ENCODE measurements around the gene OMG.
"Not testable (repeated sequence)": the region's sequence is repeated elsewhere in the genome, so short reads cannot be mapped to it uniquely, and the experiment has no call there.

OMG gene

DNA sequence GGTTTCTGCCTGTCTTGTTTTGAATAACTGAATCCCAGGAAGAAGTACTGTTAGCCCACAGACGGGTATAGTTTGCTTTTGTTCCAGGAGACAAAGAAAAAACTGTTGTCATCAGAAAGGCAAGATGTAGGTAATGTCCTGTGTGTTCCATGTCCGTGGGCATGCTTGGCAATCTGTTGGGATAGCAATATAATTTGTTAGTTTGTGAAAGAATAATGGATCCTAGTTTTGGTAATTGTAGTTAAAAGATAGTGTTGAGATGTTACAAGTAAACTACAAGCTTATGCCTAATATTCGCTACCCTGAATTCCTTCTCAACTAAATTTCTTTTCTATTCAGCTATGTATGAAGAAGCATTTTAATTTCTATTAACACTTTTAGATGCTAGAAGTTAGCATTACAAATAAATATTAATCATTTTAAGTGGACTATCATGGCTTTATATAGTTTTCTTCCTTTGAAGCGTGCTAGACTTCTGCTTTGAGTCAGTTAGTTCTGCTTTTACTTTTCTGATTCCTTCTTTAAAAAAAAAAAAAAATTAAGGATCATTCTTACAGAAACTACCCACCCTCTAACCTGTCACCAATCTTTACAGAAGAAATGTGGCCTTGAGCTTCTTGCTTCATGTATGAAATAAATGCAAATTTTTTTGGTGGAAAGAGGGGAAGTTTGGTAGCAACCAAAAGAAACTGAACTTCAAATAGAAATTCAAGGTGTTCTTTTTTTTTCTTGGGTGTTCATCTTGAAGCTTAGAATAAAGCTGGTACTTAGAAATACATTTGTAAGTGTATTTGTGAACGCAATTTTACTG, 22.0 kb upstream of the OMG start:
- H3K27ac ChIP-seq (ENCODE audit: low read depth, low read length) = no peak overlapping the region
- no peak overlapping the region for H3K4me3 ChIP-seq (ENCODE audit: low read length)
- H3K4me1 ChIP-seq (ENCODE audit: control insufficient read depth, low read depth, low read length) = no peaks in the 10 kb centered on the region

GRCh38 chr17:31318298-31318801, 21.3 kb upstream of the OMG start:
- DNase-seq = peak; percentile 18
- no peak overlapping the region for H2BK120ac ChIP-seq (ENCODE audit: low read depth, low read length)
- no peak overlapping the region for H3K27ac ChIP-seq (ENCODE audit: low read depth, low read length)
- H3K4ac ChIP-seq (ENCODE audit: low read depth, low read length) = no peak overlapping the region
- H3K4me3 ChIP-seq (ENCODE audit: low read length) = no peak overlapping the region
- no peak overlapping the region for H4K8ac ChIP-seq (ENCODE audit: low read depth, low read length)
- no peak overlapping the region for H4K5ac ChIP-seq (ENCODE audit: low read length)
- H3K23ac ChIP-seq (ENCODE audit: low read length) = no peak overlapping the region
- no peaks in the 10 kb centered on the region for H3K79me1 ChIP-seq (ENCODE audit: low read length)
- H3K27me3 ChIP-seq (ENCODE audit: insufficient read depth, low read length, poor library complexity) = no peaks in the 10 kb centered on the region
- no peak overlapping the region for H2BK15ac ChIP-seq (replicated peaks; ENCODE audit: low read depth)
- no CpG with 5 or more reads among the region's 8 CpGs for WGBS (ENCODE audit: extremely low coverage, insufficient coverage, low lambda C conversion rate)
- H3K56ac ChIP-seq (ENCODE audit: low read length) = no peak overlapping the region
- no peaks in the 10 kb centered on the region for H3K4me1 ChIP-seq (ENCODE audit: control insufficient read depth, low read depth, low read length)
- H3K9ac ChIP-seq (ENCODE audit: low read length) = no peak overlapping the region
- no peaks in the 10 kb centered on the region for H3K36me3 ChIP-seq (ENCODE audit: control insufficient read depth, insufficient read depth, low read length)
- H3K18ac ChIP-seq (ENCODE audit: low read length) = no peak overlapping the region
- H2AK5ac ChIP-seq (ENCODE audit: low read length) = no peak overlapping the region
- H3K4me2 ChIP-seq (ENCODE audit: low read length) = no peak overlapping the region
- H2BK5ac ChIP-seq (ENCODE audit: low read length) = no peak overlapping the region
- H3K79me2 ChIP-seq (ENCODE audit: control insufficient read depth, insufficient read depth, low read length) = no peaks in the 10 kb centered on the region

More for the DNA sequence above, 22.0 kb upstream of the OMG start:
- Histone ChIP-seq H2AK5ac (ENCODE audit: low read length) (no peak overlapping the region), H2BK15ac (replicated peaks; ENCODE audit: low read depth) (no peak overlapping the region), H3K79me1 (ENCODE audit: low read length) (no peaks in the 10 kb centered on the region), H2BK5ac (ENCODE audit: low read length) (no peak overlapping the region), H3K79me2 (ENCODE audit: control insufficient read depth, insufficient read depth, low read length) (no peaks in the 10 kb centered on the region), H3K18ac (ENCODE audit: low read length) (no peak overlapping the region), H3K4me2 (ENCODE audit: low read length) (no peak overlapping the region), H2BK120ac (ENCODE audit: low read depth, low read length) (no peak overlapping the region), H3K23ac (ENCODE audit: low read length) (no peak overlapping the region), H4K8ac (ENCODE audit: low read depth, low read length) (no peak overlapping the region), H3K36me3 (ENCODE audit: control insufficient read depth, insufficient read depth, low read length) (no peaks in the 10 kb centered on the region), H3K4ac (ENCODE audit: low read depth, low read length) (no peak overlapping the region), H3K27me3 (ENCODE audit: insufficient read depth, low read length, poor library complexity) (no peaks in the 10 kb centered on the region), H3K9ac (ENCODE audit: low read length) (no peak overlapping the region), H3K56ac (ENCODE audit: low read length) (no peak overlapping the region), H4K5ac (ENCODE audit: low read length) (no peak overlapping the region)
- no CpG with 5 or more reads among the region's 5 CpGs for WGBS (ENCODE audit: extremely low coverage, insufficient coverage, low lambda C conversion rate)
- no peak for DNase-seq

- Histone ChIP-seq H3K18ac (ENCODE audit: low read length) (no peak overlapping the region), H3K4me3 (ENCODE audit: low read length) (no peak overlapping the region), H2BK120ac (ENCODE audit: low read depth, low read length) (no peak overlapping the region), H3K56ac (ENCODE audit: low read length) (no peak overlapping the region), H2AK5ac (ENCODE audit: low read length) (no peak overlapping the region), H3K79me1 (ENCODE audit: low read length) (no peaks in the 10 kb centered on the region), H3K27me3 (ENCODE audit: insufficient read depth, low read length, poor library complexity) (no peaks in the 10 kb centered on the region), H3K27ac (ENCODE audit: low read depth, low read length) (no peak overlapping the region), H2BK5ac (ENCODE audit: low read length) (no peak overlapping the region), H4K5ac (ENCODE audit: low read length) (no peak overlapping the region), H3K4me2 (ENCODE audit: low read length) (no peak overlapping the region), H3K4ac (ENCODE audit: low read depth, low read length) (no peak overlapping the region), H3K23ac (ENCODE audit: low read length) (no peak overlapping the region), H3K36me3 (ENCODE audit: control insufficient read depth, insufficient read depth, low read length) (no peaks in the 10 kb centered on the region), H2BK15ac (replicated peaks; ENCODE audit: low read depth) (no peak overlapping the region), H3K9ac (ENCODE audit: low read length) (no peak overlapping the region), H4K8ac (ENCODE audit: low read depth, low read length) (no peak overlapping the region), H3K4me1 (ENCODE audit: control insufficient read depth, low read depth, low read length) (no peaks in the 10 kb centered on the region), H3K79me2 (ENCODE audit: control insufficient read depth, insufficient read depth, low read length) (no peaks in the 10 kb centered on the region)
- no peak for DNase-seq
- WGBS (ENCODE audit: extremely low coverage, insufficient coverage, low lambda C conversion rate) = no CpG with 5 or more reads among the region's 3 CpGs
Observed at GRCh38 chr17:31314782-31315100, 17.7 kb upstream of the OMG start.

DNA sequence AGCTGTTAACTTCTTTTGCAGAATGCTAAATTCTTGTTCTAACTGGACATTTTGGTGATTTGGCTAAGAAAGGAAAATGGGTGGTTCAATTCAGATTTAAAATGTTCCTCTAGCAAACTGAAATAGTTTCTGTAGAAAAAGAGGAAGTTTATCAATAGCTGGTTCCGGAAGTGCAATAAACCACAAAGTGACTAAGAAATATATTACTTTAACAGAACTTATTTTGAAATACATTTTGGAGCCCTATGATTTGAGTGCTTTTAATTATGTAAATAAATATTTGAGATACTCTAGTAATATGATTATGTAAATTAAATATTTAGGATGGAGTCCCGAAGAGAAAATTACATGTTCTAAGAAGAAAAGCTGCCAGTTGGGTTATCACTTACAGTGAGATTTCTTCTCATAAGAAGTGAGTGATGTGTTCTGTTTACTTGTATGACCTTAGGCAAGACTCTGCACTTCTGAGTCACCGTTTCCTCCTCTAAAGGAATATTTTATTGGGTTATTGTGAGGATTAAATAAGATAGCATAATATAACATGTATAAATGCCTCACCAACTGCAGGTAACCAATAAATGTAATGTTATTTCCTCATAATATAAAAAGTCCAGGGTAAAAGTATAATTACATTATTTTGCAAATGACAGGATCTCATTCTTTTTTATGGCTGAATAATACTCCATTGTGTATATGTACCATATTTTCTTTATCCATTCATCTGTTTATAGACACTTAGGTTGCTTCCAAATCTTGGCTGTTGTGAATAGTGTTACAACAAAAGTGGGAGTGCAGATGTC, 17.1 kb upstream of the OMG start, which contains the start of gene EVI2B:
Gene EVI2B, minus strand, starts transcription at position 73 of the 800 bp plus-strand sequence. CDS start 8,445 bp downstream, outside the sequence.
- 100% methylated on average over 1 of the region's 3 CpGs for WGBS (ENCODE audit: extremely low coverage, insufficient coverage, low lambda C conversion rate)
- H3K27me3 ChIP-seq (ENCODE audit: insufficient read depth, low read length, poor library complexity) = no peaks in the 10 kb centered on the region
- H3K4me3 ChIP-seq (ENCODE audit: low read length) = no peak within 1 kb of the TSS
- H3K4me1 ChIP-seq (ENCODE audit: control insufficient read depth, low read depth, low read length) = no peaks in the 10 kb centered on the region
- H3K36me3 ChIP-seq (ENCODE audit: control insufficient read depth, insufficient read depth, low read length) = no peaks in the 10 kb centered on the region
- no peak within 1 kb of the TSS for H4K8ac ChIP-seq (ENCODE audit: low read depth, low read length)
- no peak within 1 kb of the TSS for H3K23ac ChIP-seq (ENCODE audit: low read length)
- H3K9ac ChIP-seq (ENCODE audit: low read length) = no peak within 1 kb of the TSS
- H3K56ac ChIP-seq (ENCODE audit: low read length) = no peak within 1 kb of the TSS
- H3K18ac ChIP-seq (ENCODE audit: low read length) = no peak within 1 kb of the TSS
- no peak within 1 kb of the TSS for H4K5ac ChIP-seq (ENCODE audit: low read length)
- H2BK5ac ChIP-seq (ENCODE audit: low read length) = no peak within 1 kb of the TSS
- no peak within 1 kb of the TSS for H2BK120ac ChIP-seq (ENCODE audit: low read depth, low read length)
- no peak within 1 kb of the TSS for H3K4me2 ChIP-seq (ENCODE audit: low read length)
- no peak within 1 kb of the TSS for H2AK5ac ChIP-seq (ENCODE audit: low read length)
- no peaks in the 10 kb centered on the region for H3K79me2 ChIP-seq (ENCODE audit: control insufficient read depth, insufficient read depth, low read length)
- H3K27ac ChIP-seq (ENCODE audit: low read depth, low read length) = no peak within 1 kb of the TSS
- H2BK15ac ChIP-seq (replicated peaks; ENCODE audit: low read depth) = no peak within 1 kb of the TSS
- DNase-seq = no peak
- no peak within 1 kb of the TSS for H3K4ac ChIP-seq (ENCODE audit: low read depth, low read length)
- H3K79me1 ChIP-seq (ENCODE audit: low read length) = no peaks in the 10 kb centered on the region

DNA sequence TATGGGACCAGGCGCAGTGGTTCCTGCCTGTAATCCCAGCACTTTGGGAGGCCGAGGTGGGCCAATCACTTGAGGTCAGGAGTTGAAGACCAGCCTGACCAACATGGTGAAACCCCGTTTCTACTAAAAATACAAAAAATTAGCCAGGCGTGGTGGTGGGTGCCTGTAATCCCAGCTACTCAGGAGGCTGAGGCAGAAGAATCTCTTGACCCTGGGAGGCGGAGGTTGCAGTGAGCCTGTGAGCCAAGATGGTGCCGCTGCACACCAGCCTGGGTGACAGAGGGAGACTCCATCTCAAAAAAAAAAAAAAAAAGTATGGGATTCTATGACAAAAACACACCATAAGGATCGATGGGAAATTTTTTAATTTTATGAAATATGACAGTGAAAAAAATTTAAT, 15.2 kb upstream of the OMG start:
- H4K8ac ChIP-seq (ENCODE audit: low read depth, low read length); DNase-seq; H3K4me1 ChIP-seq (ENCODE audit: control insufficient read depth, low read depth, low read length); H3K56ac ChIP-seq (ENCODE audit: low read length); H3K36me3 ChIP-seq (ENCODE audit: control insufficient read depth, insufficient read depth, low read length); H3K27me3 ChIP-seq (ENCODE audit: insufficient read depth, low read length, poor library complexity); H3K4me3 ChIP-seq (ENCODE audit: low read length); H3K18ac ChIP-seq (ENCODE audit: low read length); H3K79me1 ChIP-seq (ENCODE audit: low read length); H3K27ac ChIP-seq (ENCODE audit: low read depth, low read length); H3K4ac ChIP-seq (ENCODE audit: low read depth, low read length); H4K5ac ChIP-seq (ENCODE audit: low read length); H3K4me2 ChIP-seq (ENCODE audit: low read length); H2BK120ac ChIP-seq (ENCODE audit: low read depth, low read length); H3K9ac ChIP-seq (ENCODE audit: low read length); H2AK5ac ChIP-seq (ENCODE audit: low read length); H2BK15ac ChIP-seq (replicated peaks; ENCODE audit: low read depth); H3K79me2 ChIP-seq (ENCODE audit: control insufficient read depth, insufficient read depth, low read length); H3K23ac ChIP-seq (ENCODE audit: low read length); H2BK5ac ChIP-seq (ENCODE audit: low read length): not testable (repeated sequence)
- no CpG with 5 or more reads among the region's 7 CpGs for WGBS (ENCODE audit: extremely low coverage, insufficient coverage, low lambda C conversion rate)
